GM12874 (cell line): ENCODE measurements around the gene DMC1.

Source experiments
- CTCF ChIP-seq: IDR thresholded peaks from 2 replicates; pipeline ENCODE4 v1.5.1; 2011; ENCODE audit warnings: low read depth, mild to moderate bottlenecking, control low read depth, low read length, moderate library complexity; ENCODE audit not compliant: insufficient read depth

DMC1 gene

GRCh38 chr22:38482662-38483308 is 87.2 kb downstream of the DMC1 start:
- TF ChIP-seq CTCF: no peak

GRCh38 chr22:38481871-38482332 is 88.1 kb downstream of the DMC1 start:
- TF ChIP-seq CTCF: no peak

DNA sequence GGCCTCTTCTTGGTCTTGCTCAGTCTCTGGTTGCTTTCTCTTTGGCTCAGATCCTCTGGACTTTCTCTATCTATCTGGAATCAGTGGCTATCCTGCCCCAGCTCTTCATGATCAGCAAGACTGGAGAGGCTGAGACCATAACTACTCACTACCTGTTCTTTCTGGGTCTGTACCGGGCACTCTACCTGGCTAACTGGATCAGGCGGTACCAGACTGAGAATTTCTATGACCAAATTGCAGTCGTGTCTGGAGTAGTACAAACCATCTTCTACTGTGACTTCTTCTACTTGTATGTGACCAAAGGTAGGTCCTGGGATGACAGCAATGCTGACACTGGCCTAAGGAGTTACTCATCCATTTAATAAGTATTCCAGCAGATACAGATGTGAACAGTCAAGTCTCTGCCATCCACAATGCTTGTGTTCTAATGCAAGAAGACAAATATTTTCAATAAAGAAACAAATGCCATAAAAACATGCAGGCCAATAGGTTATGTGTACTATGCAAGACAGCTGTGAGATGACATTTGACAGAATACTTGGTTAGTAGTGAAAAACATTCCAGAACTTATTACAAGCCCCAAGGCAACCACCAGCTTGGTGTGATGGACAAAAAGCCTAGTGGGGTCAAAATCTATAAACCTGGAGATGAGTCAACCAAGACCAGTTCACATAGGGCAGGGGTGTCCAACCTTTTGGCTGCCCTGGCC is 88.7 kb downstream of the DMC1 start:
- no peak for TF ChIP-seq CTCF

DNA sequence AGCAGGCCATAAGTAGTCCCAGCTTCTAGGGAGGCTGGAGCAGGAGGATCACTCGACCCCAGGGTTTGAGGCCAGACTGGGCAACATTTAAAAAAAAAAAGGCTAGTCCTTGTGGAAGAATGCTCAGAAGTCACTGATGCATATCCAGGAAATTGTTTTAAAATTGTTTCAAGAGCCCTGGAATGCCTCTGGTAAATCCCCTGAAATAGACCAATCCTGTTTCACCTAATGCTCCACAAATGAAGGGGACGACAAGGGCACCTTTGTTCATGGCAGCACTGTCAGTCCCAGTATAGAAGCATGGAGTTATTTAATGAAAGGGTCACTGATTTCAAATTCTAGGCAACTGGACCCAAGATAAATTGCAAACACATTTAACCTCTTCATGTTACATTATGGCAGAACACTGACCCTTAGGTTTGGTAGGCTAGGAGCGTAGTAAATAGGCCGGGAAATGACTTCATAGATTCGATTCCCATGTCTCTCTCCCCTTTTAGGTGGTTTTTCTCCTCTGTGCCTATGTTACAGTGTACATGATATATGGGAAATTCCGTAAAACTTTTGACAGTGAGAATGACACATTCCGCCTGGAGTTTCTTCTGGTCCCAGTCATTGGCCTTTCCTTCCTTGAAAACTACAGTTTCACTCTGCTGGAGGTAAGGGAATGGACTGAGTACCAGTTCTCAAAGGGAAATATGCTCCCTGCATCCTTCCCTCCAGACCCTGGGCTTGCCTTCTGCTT is 90.7 kb downstream of the DMC1 start:
- TF ChIP-seq CTCF: no peak

- TF ChIP-seq CTCF: no peak
Measured at GRCh38 chr22:38477585-38477984, 92.4 kb downstream of the DMC1 start.

GRCh38 chr22:38474003-38474607 is 95.9 kb downstream of the DMC1 start:
- TF ChIP-seq CTCF: no peak

- TF ChIP-seq CTCF: no peak
Measured at GRCh38 chr22:38471237-38471636, 98.7 kb downstream of the DMC1 start.
